AG04450 (cell line): Measurements from ENCODE around the gene DLK2. TPM values are rescaled to one million over a fixed set of nuclear protein-coding genes. Genes with fewer than 3 reads are reported as not detected.

Experiments
- CTCF ChIA-PET: fragments of 300-600, 350-600 bp; formaldehyde crosslinking; extraction: SDS; loops from one replicate; lab custom pipeline; 2022; ENCODE audit warnings: antibody characterized with exemption, inconsistent platforms; lab: Charles Lee
- POLR2A ChIA-PET: fragments of 350-600 bp; formaldehyde crosslinking; extraction: SDS; loops from one replicate; lab custom pipeline; 2021; ENCODE audit warnings: antibody characterized with exemption, inconsistent platforms; lab: Yijun Ruan, JAX
- DNase-seq: peaks from one replicate; pipeline ENCODE4 v3.0.0-alpha.2; 2011; ENCODE audit warnings: low read depth, low spot score
- H3K27ac ChIP-seq: one replicate; pipeline ENCODE4 v1.5.1; 2012; ENCODE audit warnings: low read depth, low read length, control low read depth
- H3K27me3 ChIP-seq: one replicate; pipeline ENCODE4 v1.6.0; 2012; ENCODE audit warnings: low read length; ENCODE audit not compliant: control insufficient read depth, insufficient read depth
- H3K4me3 ChIP-seq: 2 replicates; pipeline ENCODE4 v1.5.1; 2011; ENCODE audit warnings: mild to moderate bottlenecking, low read depth, low read length, control low read depth
- H3K9me3 ChIP-seq: 2 replicates; pipeline ENCODE4 v1.5.1; 2012; ENCODE audit warnings: low read length; ENCODE audit not compliant: control insufficient read depth, insufficient read depth
- CTCF ChIP-seq: IDR thresholded peaks from 2 replicates; pipeline ENCODE4 v1.5.1; 2011; ENCODE audit warnings: low read depth, low read length, control low read depth, inconsistent platforms
- polyA plus RNA-seq: library from polyadenylated mRNA; depleted of rRNA; stranded (reverse); fragments of >200 nt; gene quantifications from 2 replicates; pipeline ENCODE4 v1.2.3, GENCODE V29; 2011

The DLK2 gene
- polyA plus RNA-seq, 1 experiment: 0.62 TPM

- no peak overlapping the region for H3K4me3 ChIP-seq
- no peaks in the 10 kb centered on the region for H3K9me3 ChIP-seq
- CTCF ChIA-PET: interaction anchor here (1.0 to 1.3 kb wide), 2 partner anchors 10 to 17 kb away, joined by 3 read pairs; no protein-coding TSS in a partner anchor
- H3K27me3 ChIP-seq: no peaks in the 10 kb centered on the region
- DNase-seq: no peak
- POLR2A ChIA-PET: no interaction called here
- H3K27ac ChIP-seq: no peak overlapping the region
- no peak for TF ChIP-seq CTCF
These were observed 34.1 kb upstream of the DLK2 start for GRCh38 chr6:43489277-43490072.

- TF ChIP-seq CTCF: no peak
- CTCF ChIA-PET: interaction anchor here (1.0 to 1.3 kb wide), 2 partner anchors 10 to 17 kb away, joined by 3 read pairs; no protein-coding TSS in a partner anchor
- no peak for DNase-seq
These were observed 33.4 kb upstream of the DLK2 start for GRCh38 chr6:43488667-43489276.

GRCh38 chr6:43481591-43482236 is 26.4 kb upstream of the DLK2 start:
- ChIA-PET POLR2A (interaction anchor here (0.6 kb wide), 1 partner anchor 460 kb away, joined by 7 read pairs; the partner anchor contains the start of gene RRP36), CTCF (interaction anchor here (0.6 kb wide), 1 partner anchor 51 kb away, joined by 3 read pairs; no protein-coding TSS in a partner anchor)
- Histone ChIP-seq H3K9me3 (no peaks in the 10 kb centered on the region), H3K27ac (no peak overlapping the region), H3K27me3 (no peaks in the 10 kb centered on the region), H3K4me3 (no peak overlapping the region)
- DNase-seq: no peak
- TF ChIP-seq CTCF: no peak

More at GRCh38 chr6:43488667-43489276, 33.4 kb upstream of the DLK2 start:
- no peaks in the 10 kb centered on the region for H3K27me3 ChIP-seq
- no peak overlapping the region for H3K4me3 ChIP-seq
- H3K27ac ChIP-seq: no peak overlapping the region
- POLR2A ChIA-PET: no interaction called here
- no peaks in the 10 kb centered on the region for H3K9me3 ChIP-seq

GRCh38 chr6:43481075-43481474 is 25.7 kb upstream of the DLK2 start:
- Histone ChIP-seq H3K4me3 (no peak overlapping the region), H3K27me3 (no peaks in the 10 kb centered on the region), H3K27ac (no peak overlapping the region), H3K9me3 (no peaks in the 10 kb centered on the region)
- POLR2A ChIA-PET: interaction anchor here (0.6 kb wide), 1 partner anchor 459 kb away, joined by 7 read pairs; the partner anchor contains the start of gene RRP36
- TF ChIP-seq CTCF: no peak
- CTCF ChIA-PET: interaction anchor here (0.6 to 0.7 kb wide), 2 partner anchors 50 to 105 kb away, joined by 3 read pairs; no protein-coding TSS in a partner anchor
- no peak for DNase-seq
